HG02870 (cell line): ENCODE data around the gene PGP.

Experiments used
- ATAC-seq: cut with Tn5 transposase; IDR thresholded peaks from one replicate; pipeline ENCODE4 v1.9.1; 2021; ENCODE audit warnings: mild to moderate bottlenecking, moderate library complexity; ENCODE audit not compliant: unreplicated experiment

The PGP gene

DNA sequence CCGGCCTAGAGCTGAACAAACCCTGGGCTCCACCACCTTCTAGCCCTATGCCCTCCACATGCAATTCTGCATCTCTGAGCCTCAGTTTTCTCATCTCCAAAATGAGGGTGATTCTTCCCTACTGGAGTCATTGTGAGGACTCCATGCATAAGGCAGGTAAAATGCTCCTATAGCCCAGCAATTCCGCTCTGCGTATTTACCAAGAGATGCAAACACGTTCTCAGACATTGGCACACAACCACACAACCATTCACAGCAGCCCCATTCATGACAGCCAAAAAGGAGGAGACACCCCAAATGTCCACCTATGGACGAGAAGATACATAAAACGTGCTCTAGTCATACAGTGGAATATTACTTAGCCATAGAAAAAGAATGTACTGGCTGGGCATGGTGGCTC lies 14.3 kb downstream of the PGP start:
- ATAC-seq, result no peak

DNA sequence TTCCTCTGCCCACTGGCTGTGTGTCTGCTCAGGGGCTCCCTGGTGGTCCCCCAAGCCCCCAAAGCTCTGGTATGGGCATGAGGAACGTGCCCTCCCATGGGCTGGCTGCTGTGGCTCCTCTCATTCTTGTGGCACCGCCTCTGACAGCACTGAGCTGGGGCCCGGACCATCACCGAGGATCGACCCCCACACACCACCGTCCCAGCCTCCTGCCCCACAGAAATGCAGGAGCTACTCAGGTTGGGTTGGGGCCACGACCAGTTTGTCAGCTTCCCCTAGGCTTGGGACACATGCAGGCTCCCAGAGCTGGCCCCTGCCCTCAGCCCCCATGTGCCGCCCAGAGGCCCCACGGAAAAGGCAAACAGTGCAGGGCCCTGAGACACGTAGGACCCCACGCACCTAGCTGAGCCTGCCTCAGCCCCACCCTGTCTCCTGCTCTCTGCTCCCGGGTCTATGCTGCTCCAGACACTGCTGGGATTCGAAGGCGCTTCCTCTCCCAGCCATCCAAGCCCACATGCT lies 15.0 kb downstream of the PGP start:
- ATAC-seq, result no peak

DNA sequence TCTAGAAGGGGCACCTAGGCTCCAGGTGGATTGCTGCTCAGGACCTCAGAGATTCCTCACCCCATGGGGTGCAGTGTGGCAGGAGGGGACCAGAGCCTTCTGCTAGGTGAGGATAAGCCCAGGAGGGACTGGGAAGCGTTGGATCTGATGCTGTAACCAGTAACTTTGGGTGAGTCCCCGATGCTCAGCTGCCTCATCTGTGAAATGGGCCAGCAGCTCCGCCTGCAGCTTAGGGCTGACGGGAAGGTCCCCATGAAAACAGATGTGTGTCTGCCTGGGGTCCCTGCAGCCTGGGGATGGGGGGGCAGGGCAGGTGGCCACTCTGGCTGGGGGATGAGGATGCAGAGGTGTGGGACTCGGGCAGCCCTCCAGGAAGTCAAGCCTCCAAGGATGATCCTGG lies 15.5 kb downstream of the PGP start:
- ATAC-seq, result no peak

DNA sequence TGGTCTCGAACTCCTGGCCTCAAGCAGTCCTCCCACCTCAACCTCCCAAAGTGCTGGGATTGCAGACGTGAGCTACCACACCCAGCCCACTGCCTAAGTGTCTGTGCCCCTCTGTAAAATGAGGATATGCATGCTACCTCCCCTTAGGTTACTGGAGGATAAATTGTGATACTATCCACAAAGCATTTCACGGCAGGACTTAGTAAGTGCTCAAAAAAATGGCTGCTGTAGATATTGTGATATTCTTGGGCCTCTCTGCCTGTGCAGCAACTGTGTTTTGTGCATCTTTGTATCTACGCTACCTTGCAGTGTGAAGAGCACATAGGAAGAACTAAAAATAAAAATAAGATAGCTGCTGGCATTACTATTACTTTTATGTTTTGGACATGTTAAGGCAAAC lies 16.4 kb downstream of the PGP start:
- no peak for ATAC-seq

DNA sequence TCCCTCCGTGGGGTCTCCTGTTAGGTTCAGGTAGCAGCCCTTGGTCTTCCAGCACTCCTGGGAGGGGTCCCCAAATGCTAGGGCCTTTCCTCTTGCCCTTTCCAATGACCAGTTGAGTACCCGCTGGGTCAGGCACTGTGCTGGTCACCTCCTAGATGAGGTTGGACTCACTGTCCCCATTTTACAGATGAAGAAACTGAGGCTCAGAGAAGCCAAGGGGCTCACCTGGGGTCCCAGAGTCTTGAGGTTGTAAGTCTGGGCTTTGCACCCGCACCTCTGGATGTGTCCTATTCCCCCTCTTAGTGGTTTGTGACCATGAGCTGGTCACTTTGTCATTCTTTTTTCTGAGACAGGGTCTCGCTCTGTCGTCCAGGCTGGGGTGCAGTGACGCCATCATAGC lies 16.9 kb downstream of the PGP start:
- no peak for ATAC-seq

DNA sequence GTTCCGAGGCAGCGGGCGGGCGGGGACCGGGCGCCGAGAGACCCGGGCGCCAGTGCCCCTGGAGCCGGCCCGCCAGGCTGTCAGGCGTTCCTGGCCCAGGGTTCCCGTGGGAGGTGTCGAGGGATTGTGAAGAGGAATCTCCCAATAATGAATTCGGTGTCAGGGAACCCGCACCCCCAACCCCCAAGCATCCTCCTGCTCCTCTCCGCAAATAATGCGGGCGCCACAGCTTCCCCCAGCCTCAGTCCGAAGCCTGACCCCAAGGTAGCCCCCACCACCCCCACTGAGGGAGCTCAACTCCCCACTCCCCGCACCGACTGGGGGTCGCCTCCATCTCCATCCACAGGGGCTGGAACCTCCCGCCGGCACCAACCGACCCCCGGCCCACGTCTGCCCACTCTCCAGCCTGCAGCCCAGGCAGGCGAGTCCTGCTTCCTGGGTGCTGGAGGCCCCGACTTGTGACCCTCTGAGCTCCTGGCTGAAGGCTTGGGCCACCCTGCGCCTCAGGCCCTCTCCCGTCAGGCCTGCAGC lies 17.6 kb downstream of the PGP start:
- no peak for ATAC-seq

DNA sequence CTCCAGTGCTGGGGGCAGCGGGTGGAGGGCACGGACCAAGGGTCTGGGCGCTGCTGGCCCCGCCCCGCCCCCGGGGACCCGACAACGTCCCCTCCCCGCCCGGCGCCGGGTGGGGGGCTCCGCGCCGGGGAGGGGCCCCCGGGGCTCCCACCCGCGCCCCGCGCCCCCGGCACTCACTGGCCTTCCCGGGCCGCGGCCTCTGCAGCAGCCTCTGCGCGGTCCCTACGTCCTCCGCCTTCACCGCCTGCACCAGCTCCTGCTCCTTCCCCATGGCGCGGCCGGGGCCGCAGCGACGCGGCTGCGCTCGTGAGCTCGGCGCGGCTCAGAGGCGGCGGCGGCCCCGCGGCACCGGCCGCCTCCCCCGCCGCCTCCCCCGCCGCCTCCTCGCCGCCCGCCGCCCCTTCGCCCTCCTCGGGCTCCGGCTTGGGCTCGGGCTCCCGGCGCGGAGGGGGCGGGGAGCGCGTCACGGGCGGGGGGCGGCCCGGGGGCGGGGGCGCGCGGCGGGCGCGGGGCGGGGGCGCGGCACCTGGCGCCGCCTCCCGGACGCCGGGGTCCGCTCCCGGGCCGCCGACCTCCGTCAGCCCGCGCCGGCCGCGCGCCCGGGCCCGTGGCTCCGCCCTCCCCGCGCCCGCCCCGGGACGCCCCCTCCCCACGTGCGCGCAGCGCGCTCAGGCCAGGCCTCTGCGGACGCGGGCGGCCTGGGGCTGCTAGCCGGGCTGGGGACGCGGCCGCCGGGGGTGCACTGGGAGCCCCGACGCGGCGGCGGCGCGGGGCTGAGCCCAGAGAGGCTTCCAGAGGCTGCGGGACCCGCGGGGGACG lies 18.3 kb downstream of the PGP start, which contains the start of gene CASKIN1:
CASKIN1 (minus strand) TSS at position 444 of the 819 bp plus-strand sequence; CDS start at position 271, 173 bp downstream.
- no peak for ATAC-seq

DNA sequence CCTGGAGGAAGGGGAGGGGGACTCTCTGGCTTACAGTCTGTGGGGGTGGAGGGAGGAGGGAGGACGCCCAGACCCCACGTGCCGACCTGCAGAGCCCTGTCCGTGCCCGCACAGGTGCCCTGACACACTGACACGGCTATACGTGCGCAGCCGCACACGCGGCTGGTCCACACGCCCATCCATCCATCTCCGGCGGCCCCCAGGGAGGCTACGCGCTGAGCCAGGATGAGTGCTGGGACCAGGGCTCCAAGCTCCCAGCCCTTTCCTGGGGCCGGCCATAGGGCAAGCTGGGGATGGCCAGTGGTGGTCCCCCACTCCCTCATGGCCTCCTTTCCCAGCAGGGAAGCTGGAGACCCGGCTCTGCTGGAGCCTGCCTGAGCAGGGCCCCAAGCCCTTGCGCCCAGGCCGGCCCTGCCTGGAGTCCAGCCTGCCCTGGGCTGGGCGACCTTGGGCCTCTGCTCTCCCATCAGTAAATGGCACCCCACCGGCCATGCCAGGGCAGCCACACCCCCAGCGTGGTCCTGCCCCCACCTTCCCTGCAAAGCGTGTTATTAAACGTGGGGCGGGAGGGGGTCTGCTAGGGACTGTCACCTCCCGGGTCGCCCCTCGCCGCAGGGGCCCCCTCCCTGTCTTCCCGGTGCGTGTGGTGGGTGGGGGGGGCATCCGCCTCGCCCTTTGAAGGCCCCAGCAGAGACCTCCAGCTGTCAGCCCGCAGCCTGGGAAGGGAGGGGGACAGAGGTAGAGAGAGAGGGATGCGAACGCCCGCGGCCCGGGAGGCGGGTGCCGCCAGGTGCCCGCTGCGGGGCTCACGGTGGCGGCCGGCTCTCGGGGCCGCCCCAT lies 19.1 kb downstream of the PGP start:
- no peak for ATAC-seq

DNA sequence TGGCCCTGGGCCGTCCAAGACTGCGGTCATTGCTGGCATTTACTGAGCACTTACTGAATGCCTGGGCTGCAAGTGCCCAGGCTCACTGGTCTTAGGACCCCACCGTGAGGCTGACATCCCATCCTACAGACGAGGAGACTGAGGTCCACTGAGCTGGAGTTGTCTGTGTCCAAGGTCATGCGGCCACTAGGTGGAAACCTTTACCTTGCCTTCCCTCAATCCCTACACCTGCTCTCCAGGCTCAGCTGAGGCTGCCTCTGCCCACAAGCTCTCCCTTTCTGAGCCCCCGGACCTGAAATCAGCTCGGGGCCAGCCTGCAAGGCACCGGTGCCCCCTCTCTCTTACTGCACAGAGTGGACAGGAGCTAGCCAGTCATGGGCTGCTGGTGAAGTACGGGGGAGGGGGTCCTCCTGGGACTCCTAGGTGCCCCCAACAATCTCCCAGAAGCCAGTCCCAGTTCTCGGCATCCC lies 19.8 kb downstream of the PGP start:
- ATAC-seq, result no peak

DNA sequence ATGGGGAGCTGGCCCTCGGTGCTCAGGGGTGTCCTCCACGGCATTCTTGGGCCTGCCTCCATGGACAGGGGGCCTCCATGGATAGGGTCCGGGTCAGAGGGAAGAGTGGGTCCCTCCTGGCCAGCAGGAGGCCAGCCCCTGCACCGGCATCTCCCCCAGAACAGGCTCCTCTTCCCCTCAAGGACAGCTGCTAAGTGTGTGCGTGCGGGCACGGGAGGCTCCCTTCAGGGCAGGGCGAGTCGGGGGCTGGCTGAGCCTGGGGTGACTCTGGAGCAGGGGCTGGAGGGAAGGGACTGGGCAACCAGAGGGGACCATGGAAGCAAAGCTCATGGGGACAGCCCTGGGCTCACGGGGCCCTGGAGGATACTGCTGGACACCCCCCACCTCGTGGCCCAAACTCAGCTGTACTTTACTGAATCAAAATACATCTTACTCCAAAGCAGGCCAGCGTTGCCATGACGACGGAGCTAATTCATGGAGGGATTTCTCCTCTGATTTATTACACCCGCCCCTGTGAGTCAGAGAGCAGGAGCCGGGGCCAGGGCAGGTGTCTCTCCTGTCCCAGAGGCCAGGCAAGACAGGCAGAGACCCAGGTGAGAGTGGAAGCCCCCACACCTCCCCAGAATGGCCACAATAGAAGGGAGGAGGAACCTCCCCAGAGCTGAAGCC lies 20.3 kb downstream of the PGP start:
- ATAC-seq, result no peak

DNA sequence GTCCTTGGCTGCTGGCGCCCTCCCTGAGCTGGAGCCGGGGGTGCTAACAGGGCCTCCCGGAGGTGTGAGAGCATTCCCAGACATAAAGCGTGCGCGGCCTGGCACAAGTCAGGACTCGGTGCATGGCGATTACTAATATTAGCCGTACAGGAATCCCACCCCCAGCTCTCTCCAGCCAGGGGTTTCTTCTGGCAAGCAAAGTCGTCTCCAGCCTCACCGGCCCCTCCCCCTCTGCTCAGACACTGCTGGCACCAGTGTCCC lies 23.3 kb downstream of the PGP start:
- no peak for ATAC-seq

DNA sequence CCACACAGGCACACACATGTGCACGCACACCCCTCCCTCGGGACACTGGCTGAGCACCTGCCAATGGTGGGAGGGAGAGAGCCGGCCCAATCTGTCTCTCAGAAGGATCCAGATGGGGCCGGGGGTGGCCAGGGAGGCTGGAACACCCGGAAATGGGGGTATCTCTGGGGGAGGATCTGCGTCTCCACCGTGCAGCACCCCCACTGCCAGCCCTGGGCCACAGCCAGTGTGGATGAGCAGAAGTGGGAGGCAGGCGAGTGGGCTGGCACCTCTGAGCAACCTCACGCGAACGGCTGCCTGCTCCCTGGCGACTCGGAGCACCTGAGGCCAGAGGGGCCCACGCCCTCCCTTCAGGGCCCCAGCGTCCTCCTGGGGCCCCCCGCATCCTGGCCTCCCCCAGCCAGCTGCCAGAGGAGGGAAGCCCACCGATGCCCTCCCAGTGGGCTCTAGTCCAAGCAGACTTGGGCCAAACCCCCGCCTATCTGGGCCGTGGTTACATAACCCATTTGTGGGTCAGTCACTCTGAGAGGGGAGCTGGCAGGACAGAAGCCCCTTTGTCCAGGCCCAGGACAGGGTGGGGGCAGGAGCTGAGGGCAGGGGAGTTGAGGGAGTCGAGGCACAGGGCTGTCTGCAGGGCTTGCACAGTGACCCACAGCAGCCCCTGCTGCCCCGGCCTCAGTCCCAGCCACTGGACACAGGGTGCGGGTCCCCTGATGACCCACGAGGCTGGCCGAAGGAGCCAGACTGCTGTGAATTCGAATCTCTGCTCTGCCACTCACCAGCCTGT lies 23.8 kb downstream of the PGP start:
- no peak for ATAC-seq

DNA sequence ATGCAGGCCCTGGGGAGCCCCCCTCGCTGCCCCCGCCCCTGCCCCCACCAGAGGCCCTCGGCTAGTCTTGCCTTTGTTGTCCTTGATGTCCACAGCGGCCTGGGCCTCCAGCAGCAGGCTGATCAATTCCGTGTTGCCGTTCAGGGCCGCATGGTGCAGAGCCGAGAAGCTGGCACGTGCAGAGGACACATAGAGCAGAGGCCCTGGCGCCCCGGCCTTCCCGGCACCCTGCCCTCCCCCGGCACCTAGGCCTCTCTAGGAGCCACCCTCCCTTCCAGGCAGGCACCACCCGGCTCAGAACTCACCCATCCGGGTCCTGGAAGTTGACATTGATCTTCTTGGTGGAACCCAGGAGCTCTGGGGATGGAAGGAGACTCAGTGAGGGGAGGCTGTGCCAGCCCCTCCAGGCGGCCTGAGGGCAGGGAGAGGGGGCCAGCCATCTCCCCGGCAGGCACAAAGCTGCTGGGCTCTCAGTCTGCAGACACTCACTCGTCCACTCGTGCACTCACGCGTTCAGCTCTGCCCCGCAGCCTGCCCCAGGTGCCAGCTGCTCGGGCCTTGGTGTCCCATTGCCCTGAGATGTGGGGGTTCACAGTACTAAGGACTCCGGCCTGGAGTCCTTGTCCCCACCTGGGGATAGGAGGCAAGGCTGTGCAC lies 24.5 kb downstream of the PGP start:
- ATAC-seq, result no peak

DNA sequence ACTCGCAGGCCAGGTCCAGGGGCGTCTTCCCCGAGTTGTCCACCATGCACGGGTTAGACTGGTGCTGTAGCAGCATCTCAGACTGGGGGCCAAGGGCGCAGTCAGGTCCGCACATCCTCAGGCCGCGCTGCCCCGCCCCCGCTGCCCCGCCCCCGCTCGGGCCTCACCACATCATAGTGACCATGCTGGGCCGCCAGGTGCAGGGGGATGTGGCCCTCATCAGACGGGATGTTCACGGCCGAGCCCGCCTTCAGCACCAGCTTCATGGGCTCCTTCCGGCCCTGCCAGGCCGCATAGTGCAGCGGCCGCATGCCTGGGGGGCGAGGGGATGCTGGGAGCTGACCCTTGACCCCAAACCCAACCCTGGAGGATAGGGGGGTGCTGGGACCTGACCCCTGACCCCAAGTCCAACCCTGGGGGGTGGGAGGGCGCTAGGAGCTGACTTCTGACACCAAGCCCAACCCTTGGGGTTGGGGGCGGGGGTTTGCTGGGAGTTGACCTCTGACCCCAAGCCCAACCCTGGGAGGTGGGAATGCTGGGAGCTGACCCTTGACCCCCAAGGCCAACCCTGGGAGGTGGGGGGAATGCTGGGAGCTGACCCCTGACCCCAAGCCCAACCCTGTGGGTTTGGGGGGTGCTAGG lies 25.3 kb downstream of the PGP start:
- no peak for ATAC-seq

DNA sequence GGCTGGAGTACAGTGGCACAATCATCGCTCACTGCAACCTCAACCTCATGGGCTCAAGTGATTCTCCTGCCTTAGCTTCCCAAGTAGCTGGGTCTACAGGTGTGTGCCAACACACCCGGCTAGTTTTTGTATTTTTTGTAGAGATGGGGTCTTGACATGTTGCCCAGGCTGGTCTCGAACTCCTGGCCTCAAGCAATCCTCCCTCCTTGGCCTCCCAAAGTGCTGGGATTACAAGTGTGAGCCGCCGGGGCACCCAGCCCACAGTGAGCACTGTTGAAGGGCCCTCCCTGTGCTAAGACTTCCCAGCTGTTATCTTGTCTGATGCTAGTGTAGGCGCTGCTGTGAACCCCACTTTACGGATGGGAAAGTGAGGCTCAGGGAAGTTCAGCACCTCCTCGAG lies 26.2 kb downstream of the PGP start:
- no peak for ATAC-seq

DNA sequence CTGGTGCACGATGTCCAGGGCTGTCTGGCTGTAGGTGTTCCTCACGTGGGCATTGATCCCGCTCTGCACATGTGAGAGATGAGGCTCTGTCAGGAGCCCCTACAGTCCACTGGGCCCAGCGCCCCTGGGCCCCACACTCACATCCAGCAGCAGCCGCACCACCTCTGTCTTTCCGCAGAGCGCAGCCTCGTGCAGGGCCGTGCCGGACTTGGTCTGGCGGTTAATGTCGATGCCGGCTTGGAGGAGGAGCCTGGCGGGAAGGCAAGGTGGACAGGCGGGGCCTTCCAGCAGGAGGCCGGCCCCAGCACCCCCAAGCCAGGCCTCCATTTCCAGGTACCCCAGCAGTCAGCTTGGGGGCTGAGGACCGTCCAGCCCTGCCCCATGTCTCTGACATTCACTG lies 27.4 kb downstream of the PGP start:
- no peak for ATAC-seq

DNA sequence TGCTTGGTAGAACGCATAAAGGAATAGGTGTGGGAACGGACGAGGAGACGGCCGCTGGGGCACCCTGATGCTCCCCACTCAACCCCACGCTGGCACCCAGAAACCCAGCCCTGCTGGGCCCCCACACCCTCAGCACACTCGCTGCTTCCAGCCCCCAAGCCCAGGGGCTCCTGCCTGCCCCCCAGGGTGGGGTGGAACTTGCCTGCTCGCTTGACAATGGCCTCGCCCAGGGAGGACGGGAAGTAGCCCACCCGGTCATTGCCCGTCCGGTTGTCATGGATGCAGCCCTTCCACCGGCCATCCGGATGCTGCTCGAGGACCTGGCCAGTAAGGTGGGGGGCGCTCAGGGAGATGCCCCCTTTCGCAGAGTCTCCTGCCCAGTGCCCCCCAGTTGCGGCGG lies 28.1 kb downstream of the PGP start:
- ATAC-seq, result no peak

DNA sequence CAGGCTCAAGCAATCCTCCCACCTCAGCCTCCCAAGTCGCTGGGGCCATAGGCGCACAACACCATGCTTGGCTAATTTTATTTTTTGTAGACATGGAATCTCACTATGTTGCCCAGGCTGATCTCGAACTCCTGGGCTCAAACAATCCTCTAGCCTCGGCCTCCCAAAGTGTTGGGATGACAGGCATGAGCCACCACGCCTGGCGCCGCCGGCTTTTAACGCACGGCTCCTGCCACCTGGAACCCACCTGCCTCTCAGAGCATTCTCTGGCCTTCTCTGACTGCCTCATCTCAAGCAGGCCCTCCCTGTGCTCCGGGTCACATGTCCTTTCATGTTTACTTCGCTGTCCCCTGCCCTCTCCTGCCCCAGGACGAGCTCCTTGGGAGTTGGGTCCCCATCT lies 28.6 kb downstream of the PGP start:
- ATAC-seq, result no peak

DNA sequence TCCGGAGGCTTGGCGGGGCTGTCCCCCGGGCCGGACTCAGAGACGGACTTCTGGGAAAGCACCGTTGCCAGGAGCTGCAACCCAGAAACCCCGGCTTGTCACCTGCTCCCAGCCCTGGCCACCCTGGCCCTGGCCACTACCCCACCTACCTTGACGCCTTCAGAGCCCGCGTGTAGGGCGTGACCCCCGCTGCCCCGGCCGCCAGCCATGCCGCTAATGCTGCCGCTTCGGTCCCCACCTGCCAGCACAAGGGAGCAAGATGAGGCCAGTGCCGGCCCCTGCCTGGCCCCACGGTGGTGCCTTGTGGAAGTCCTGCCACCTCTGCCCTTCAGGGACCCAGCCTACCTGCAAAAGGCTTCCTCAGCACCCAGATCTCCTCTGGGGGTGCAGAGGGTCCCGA lies 29.7 kb downstream of the PGP start:
- ATAC-seq, result no peak

DNA sequence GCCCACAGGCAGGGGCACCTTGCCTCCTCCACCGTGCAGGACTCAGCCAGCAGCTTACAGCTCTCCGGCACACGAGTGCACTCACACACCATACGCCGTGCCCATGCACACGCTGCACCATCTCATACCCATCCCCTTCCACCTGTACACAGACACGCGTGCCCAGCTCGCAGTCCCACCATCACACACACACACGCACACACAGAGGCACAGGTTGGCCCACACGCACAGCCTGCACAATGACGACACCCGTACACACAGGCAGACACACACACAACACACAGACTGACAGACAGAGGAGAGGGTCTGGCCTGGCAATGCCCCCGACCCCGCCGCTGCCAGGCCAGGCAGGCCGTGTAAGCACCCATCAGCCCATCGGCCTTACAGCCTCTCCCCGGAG lies 30.3 kb downstream of the PGP start:
- no peak for ATAC-seq
